ENCODE data around the gene RTN4RL2.
A peak's percentile ranks its signal among the peaks of the same experiment; 100 is the strongest.

The RTN4RL2 gene

GRCh38 chr11:57484141-57484710 lies 23.9 kb downstream of the RTN4RL2 start:
- Histone ChIP-seq H3K9me3 (ENCODE audit: insufficient read depth, low read depth, low read length) (no peaks in the 10 kb centered on the region), H3K9ac (ENCODE audit: low read depth, low read length) (no peak overlapping the region), H3K4me1 (ENCODE audit: insufficient read depth, low read length) (peaks cover 7% of the 10 kb centered on the region), H3K27ac (ENCODE audit: low read depth, low read length) (no peak overlapping the region), H3K4me3 (ENCODE audit: low read length) (no peak overlapping the region), H3K36me3 (ENCODE audit: insufficient read depth, low read length) (peaks cover 3% of the 10 kb centered on the region; the same call in 1 of the 2 replicates), H3K27me3 (ENCODE audit: insufficient read depth, low read length) (peaks cover 34% of the 10 kb centered on the region)
- WGBS: 78% methylated on average over 6 of the region's 7 CpGs

- 94% methylated on average over 9 of the region's 10 CpGs for WGBS
- no peaks in the 10 kb centered on the region for H3K9me3 ChIP-seq (ENCODE audit: insufficient read depth, low read depth, low read length)
- peaks cover 3% of the 10 kb centered on the region; the same call in 1 of the 2 replicates for H3K36me3 ChIP-seq (ENCODE audit: insufficient read depth, low read length)
- H3K27ac ChIP-seq (ENCODE audit: low read depth, low read length): no peak overlapping the region
- peaks cover 7% of the 10 kb centered on the region for H3K4me1 ChIP-seq (ENCODE audit: insufficient read depth, low read length)
- H3K27me3 ChIP-seq (ENCODE audit: insufficient read depth, low read length): peaks cover 34% of the 10 kb centered on the region
- H3K9ac ChIP-seq (ENCODE audit: low read depth, low read length): no peak overlapping the region
- no peak overlapping the region for H3K4me3 ChIP-seq (ENCODE audit: low read length)
These were observed 25.1 kb downstream of the RTN4RL2 start for GRCh38 chr11:57485217-57485990.

- H3K36me3 ChIP-seq (ENCODE audit: insufficient read depth, low read length): peaks cover 3% of the 10 kb centered on the region; the same call in 1 of the 2 replicates
These were observed 26.9 kb downstream of the RTN4RL2 start for GRCh38 chr11:57487021-57487778.

GRCh38 chr11:57487920-57488659 lies 27.8 kb downstream of the RTN4RL2 start:
- Histone ChIP-seq H3K9ac (ENCODE audit: low read depth, low read length) (no peak overlapping the region), H3K4me3 (ENCODE audit: low read length) (no peak overlapping the region), H3K4me1 (ENCODE audit: insufficient read depth, low read length) (peaks cover 4% of the 10 kb centered on the region; the same call in 1 of the 2 replicates), H3K36me3 (ENCODE audit: insufficient read depth, low read length) (peaks cover 3% of the 10 kb centered on the region; the same call in 1 of the 2 replicates), H3K27ac (ENCODE audit: low read depth, low read length) (no peak overlapping the region), H3K9me3 (ENCODE audit: insufficient read depth, low read depth, low read length) (no peaks in the 10 kb centered on the region), H3K27me3 (ENCODE audit: insufficient read depth, low read length) (peaks cover 9% of the 10 kb centered on the region; the same call in 1 of the 2 replicates)
- WGBS: 95% methylated on average over 6 of the region's 6 CpGs

More at GRCh38 chr11:57487021-57487778, 26.9 kb downstream of the RTN4RL2 start:
- Histone ChIP-seq H3K4me1 (ENCODE audit: insufficient read depth, low read length) (peaks cover 4% of the 10 kb centered on the region; the same call in 1 of the 2 replicates), H3K27ac (ENCODE audit: low read depth, low read length) (no peak overlapping the region), H3K9me3 (ENCODE audit: insufficient read depth, low read depth, low read length) (no peaks in the 10 kb centered on the region), H3K4me3 (ENCODE audit: low read length) (no peak overlapping the region), H3K9ac (ENCODE audit: low read depth, low read length) (no peak overlapping the region), H3K27me3 (ENCODE audit: insufficient read depth, low read length) (peaks cover 18% of the 10 kb centered on the region)
- 95% methylated on average over 15 of the region's 15 CpGs for WGBS

GRCh38 chr11:57490456-57491248 lies 30.3 kb downstream of the RTN4RL2 start:
- Histone ChIP-seq H3K9me3 (ENCODE audit: insufficient read depth, low read depth, low read length) (no peaks in the 10 kb centered on the region), H3K4me3 (ENCODE audit: low read length) (no peak overlapping the region), H3K36me3 (ENCODE audit: insufficient read depth, low read length) (peaks cover 7% of the 10 kb centered on the region; the same call in 1 of the 2 replicates), H3K4me1 (ENCODE audit: insufficient read depth, low read length) (peaks cover 3% of the 10 kb centered on the region; the same call in 1 of the 2 replicates), H3K9ac (ENCODE audit: low read depth, low read length) (no peak overlapping the region), H3K27me3 (ENCODE audit: insufficient read depth, low read length) (no peaks in the 10 kb centered on the region), H3K27ac (ENCODE audit: low read depth, low read length) (no peak overlapping the region)
- 90% methylated on average over 9 of the region's 9 CpGs for WGBS

GRCh38 chr11:57491371-57492061 lies 31.2 kb downstream of the RTN4RL2 start:
- Histone ChIP-seq H3K9ac (ENCODE audit: low read depth, low read length) (no peak overlapping the region), H3K36me3 (ENCODE audit: insufficient read depth, low read length) (peaks cover 9% of the 10 kb centered on the region; the same call in 1 of the 2 replicates), H3K27ac (ENCODE audit: low read depth, low read length) (no peak overlapping the region), H3K9me3 (ENCODE audit: insufficient read depth, low read depth, low read length) (no peaks in the 10 kb centered on the region), H3K4me3 (ENCODE audit: low read length) (no peak overlapping the region), H3K4me1 (ENCODE audit: insufficient read depth, low read length) (peaks cover 3% of the 10 kb centered on the region; the same call in 1 of the 2 replicates), H3K27me3 (ENCODE audit: insufficient read depth, low read length) (no peaks in the 10 kb centered on the region)
- 82% methylated on average over 11 of the region's 11 CpGs for WGBS

- peaks cover 9% of the 10 kb centered on the region; the same call in 1 of the 2 replicates for H3K36me3 ChIP-seq (ENCODE audit: insufficient read depth, low read length)
- 82% methylated on average over 15 of the region's 15 CpGs for WGBS
- no peaks in the 10 kb centered on the region for H3K27me3 ChIP-seq (ENCODE audit: insufficient read depth, low read length)
- no peak overlapping the region for H3K4me3 ChIP-seq (ENCODE audit: low read length)
- peaks cover 3% of the 10 kb centered on the region; the same call in 1 of the 2 replicates for H3K4me1 ChIP-seq (ENCODE audit: insufficient read depth, low read length)
- H3K9ac ChIP-seq (ENCODE audit: low read depth, low read length): peak overlapping the region; percentile 69; the same call in 1 of the 2 replicates
- H3K9me3 ChIP-seq (ENCODE audit: insufficient read depth, low read depth, low read length): no peaks in the 10 kb centered on the region
- peak overlapping the region; percentile 86 for H3K27ac ChIP-seq (ENCODE audit: low read depth, low read length)
These were observed 33.5 kb downstream of the RTN4RL2 start for GRCh38 chr11:57493507-57494503.

- Histone ChIP-seq H3K4me1 (ENCODE audit: insufficient read depth, low read length) (peaks cover 11% of the 10 kb centered on the region), H3K27me3 (ENCODE audit: insufficient read depth, low read length) (no peaks in the 10 kb centered on the region), H3K9ac (ENCODE audit: low read depth, low read length) (no peak overlapping the region), H3K4me3 (ENCODE audit: low read length) (no peak overlapping the region), H3K9me3 (ENCODE audit: insufficient read depth, low read depth, low read length) (no peaks in the 10 kb centered on the region), H3K36me3 (ENCODE audit: insufficient read depth, low read length) (peaks cover 9% of the 10 kb centered on the region; the same call in 1 of the 2 replicates), H3K27ac (ENCODE audit: low read depth, low read length) (no peak overlapping the region)
- 96% methylated on average over 8 of the region's 9 CpGs for WGBS
These were observed 35.9 kb downstream of the RTN4RL2 start for GRCh38 chr11:57496109-57496820.
